IMR-90 (cell line): ENCODE measurements around the gene RHOF. TPM values are rescaled to one million over a fixed set of nuclear protein-coding genes. Genes with fewer than 3 reads are reported as not detected.
A peak's percentile ranks its signal among the peaks of the same experiment; 100 is the strongest.

ENCODE experiments used
- ATAC-seq: fragments of 200-7000 bp; cut with Tn5 transposase; 2 replicates; pipeline ENCODE4 v1.9.1; 2020; ENCODE audit warnings: low read depth, mild to moderate bottlenecking, moderate library complexity
- BruUV-seq: library from RNA; stranded (reverse); fragments of 400-500 nt; replicated peaks from 2 replicates; lab custom pipeline; 2021; lab: Mats Ljungman, UMichigan
- CTCF ChIA-PET: fragments of 300-600 bp; formaldehyde crosslinking; extraction: SDS; loops from one replicate; lab custom pipeline; 2021; ENCODE audit warnings: antibody characterized with exemption; lab: Yijun Ruan, JAX
- POLR2A ChIA-PET: fragments of 300-600 bp; sonication (Branson Sonifier 250); formaldehyde crosslinking; loops from one replicate; lab custom pipeline; 2022; ENCODE audit warnings: antibody characterized with exemption; ENCODE audit not compliant: unreplicated experiment; lab: Charles Lee
- DNase-seq: peaks from one replicate; pipeline ENCODE4 v3.0.0; 2013
- H2AFZ ChIP-seq: replicated peaks from 2 replicates; pipeline ENCODE3; 2013; ENCODE audit warnings: low read length, mild to moderate bottlenecking; ENCODE audit not compliant: poor library complexity
- H2AK5ac ChIP-seq: 2 replicates; pipeline ENCODE4 v1.6.1; 2013; ENCODE audit warnings: low read depth, low read length, inconsistent platforms
- H2AK9ac ChIP-seq: replicated peaks from 2 replicates; pipeline ENCODE3; 2013; ENCODE audit warnings: mild to moderate bottlenecking, low read depth, low read length, moderate library complexity; ENCODE audit not compliant: poor library complexity
- H2BK120ac ChIP-seq: 2 replicates; pipeline ENCODE4 v1.6.1; 2013; ENCODE audit warnings: low read depth, low read length, inconsistent platforms
- H2BK15ac ChIP-seq: 3 replicates; pipeline ENCODE4 v1.6.1; 2013; ENCODE audit warnings: low read depth, low read length, inconsistent platforms
- H2BK20ac ChIP-seq: 2 replicates; pipeline ENCODE4 v1.6.1; 2013; ENCODE audit warnings: low read depth, mild to moderate bottlenecking, inconsistent platforms, low read length, moderate library complexity
- H2BK5ac ChIP-seq: 2 replicates; pipeline ENCODE4 v1.6.1; 2013; ENCODE audit warnings: mild to moderate bottlenecking, low read depth, low read length, inconsistent platforms; ENCODE audit not compliant: poor library complexity, severe bottlenecking
- H3K14ac ChIP-seq: replicated peaks from 2 replicates; pipeline ENCODE4 v1.6.1; 2013; ENCODE audit warnings: low read depth, low read length, inconsistent platforms
- H3K18ac ChIP-seq: 2 replicates; pipeline ENCODE4 v1.6.1; 2013; ENCODE audit warnings: low read depth, low read length, control low read depth
- H3K23ac ChIP-seq: 2 replicates; pipeline ENCODE4 v1.6.1; 2013; ENCODE audit warnings: low read depth, low read length, inconsistent platforms
- H3K27ac ChIP-seq: 2 replicates; pipeline ENCODE4 v1.5.1; 2013; ENCODE audit warnings: mild to moderate bottlenecking, control low read depth, low read length; ENCODE audit not compliant: insufficient read depth
- H3K27me3 ChIP-seq: 2 replicates; pipeline ENCODE4 v1.6.1; 2013; ENCODE audit warnings: low read length; ENCODE audit not compliant: control insufficient read depth, insufficient read depth
- H3K36me3 ChIP-seq: 2 replicates; pipeline ENCODE4 v1.6.1; 2013; ENCODE audit warnings: low read length, mixed read lengths; ENCODE audit not compliant: control insufficient read depth, insufficient read depth
- H3K4ac ChIP-seq: 2 replicates; pipeline ENCODE4 v1.6.1; 2013; ENCODE audit warnings: low read depth, low read length, inconsistent platforms
- H3K4me1 ChIP-seq: 2 replicates; pipeline ENCODE4 v1.6.1; 2013; ENCODE audit warnings: low read length, mixed read lengths; ENCODE audit not compliant: control insufficient read depth, insufficient read depth
- H3K4me2 ChIP-seq: 2 replicates; pipeline ENCODE4 v1.6.1; 2013; ENCODE audit warnings: low read depth, mild to moderate bottlenecking, control low read depth, low read length, moderate library complexity
- H3K4me3 ChIP-seq: 2 replicates; pipeline ENCODE4 v1.5.1; 2013; ENCODE audit warnings: low read depth, mild to moderate bottlenecking, control low read depth, low read length, moderate library complexity; ENCODE audit not compliant: insufficient read depth
- H3K56ac ChIP-seq: 2 replicates; pipeline ENCODE4 v1.6.1; 2013; ENCODE audit warnings: low read length, inconsistent platforms; ENCODE audit not compliant: insufficient read depth; ENCODE audit errors: extremely low read depth
- H3K79me1 ChIP-seq, 2 experiments: 2 replicates each; pipeline ENCODE4 v1.6.1; 2013; ENCODE audit warnings: low read length in 2 of 2, inconsistent platforms in 1 of 2, low read depth in 1 of 2
- H3K9ac ChIP-seq: 2 replicates; pipeline ENCODE4 v1.6.1; 2013; ENCODE audit warnings: low read depth, low read length, control low read depth
- H3K9me1 ChIP-seq: 2 replicates; pipeline ENCODE4 v1.6.1; 2013; ENCODE audit warnings: low read length, inconsistent platforms; ENCODE audit not compliant: insufficient read depth
- H3K9me3 ChIP-seq: 2 replicates; pipeline ENCODE4 v1.6.1; 2013; ENCODE audit warnings: low read length; ENCODE audit not compliant: control insufficient read depth, insufficient read depth
- H4K20me1 ChIP-seq: 2 replicates; pipeline ENCODE4 v1.6.1; 2013; ENCODE audit warnings: low read length, inconsistent platforms; ENCODE audit not compliant: insufficient read depth
- H4K5ac ChIP-seq: 2 replicates; pipeline ENCODE4 v1.6.1; 2013; ENCODE audit warnings: mild to moderate bottlenecking, low read depth, low read length, control low read depth
- H4K8ac ChIP-seq, 2 experiments: 2 replicates each; pipeline ENCODE4 v1.6.1; 2013; ENCODE audit warnings: low read depth in 2 of 2, low read length in 2 of 2, control low read depth in 1 of 2, inconsistent platforms in 1 of 2
- H4K91ac ChIP-seq: 2 replicates; pipeline ENCODE4 v1.6.1; 2013; ENCODE audit warnings: low read depth, low read length, inconsistent platforms; ENCODE audit not compliant: insufficient read depth
- BHLHE40 ChIP-seq: fragments of 150-350 bp; IDR thresholded peaks from 2 replicates; pipeline ENCODE4 v1.6.1; 2016; ENCODE audit warnings: mild to moderate bottlenecking, low read depth, low read length
- CTCF ChIP-seq: conservative IDR thresholded peaks from 2 replicates; pipeline ENCODE4 v1.5.1; 2012; ENCODE audit warnings: mild to moderate bottlenecking, low read depth, low read length, improper control_type of control experiment
- ELK1 ChIP-seq: fragments of 150-350 bp; IDR thresholded peaks from 2 replicates; pipeline ENCODE4 v1.6.1; 2016; ENCODE audit warnings: low read depth, mild to moderate bottlenecking, low read length, moderate library complexity, borderline replicate concordance
- FOS ChIP-seq: fragments of 150-350 bp; IDR thresholded peaks from 2 replicates; pipeline ENCODE4 v1.6.1; 2016; ENCODE audit warnings: low read depth, low read length
- MAFK ChIP-seq: IDR thresholded peaks from 2 replicates; pipeline ENCODE4 v1.6.1; 2012; ENCODE audit warnings: low read depth, low read length, improper control_type of control experiment
- MAZ ChIP-seq: IDR thresholded peaks from 2 replicates; pipeline ENCODE4 v1.6.1; 2012; ENCODE audit warnings: low read depth, mild to moderate bottlenecking, low read length, improper control_type of control experiment, moderate library complexity, borderline replicate concordance
- MXI1 ChIP-seq: IDR thresholded peaks from 2 replicates; pipeline ENCODE4 v1.6.1; 2012; ENCODE audit warnings: low read depth, mild to moderate bottlenecking, low read length, moderate library complexity, borderline replicate concordance
- NFE2L2 ChIP-seq: fragments of 150-350 bp; IDR thresholded peaks from 2 replicates; pipeline ENCODE4 v1.6.1; 2016; ENCODE audit warnings: low read depth, mild to moderate bottlenecking, low read length
- POLR2A ChIP-seq: IDR thresholded peaks from 2 replicates; pipeline ENCODE4 v1.6.1; 2012; ENCODE audit warnings: mild to moderate bottlenecking, low read depth, low read length
- RAD21 ChIP-seq: IDR thresholded peaks from 2 replicates; pipeline ENCODE4 v1.6.1; 2012; ENCODE audit warnings: low read length, improper control_type of control experiment
- RCOR1 ChIP-seq: IDR thresholded peaks from 2 replicates; pipeline ENCODE4 v1.6.1; 2012; ENCODE audit warnings: mild to moderate bottlenecking, low read length, improper control_type of control experiment; ENCODE audit not compliant: insufficient replicate concordance
- SMC3 ChIP-seq: fragments of 150-350 bp; IDR thresholded peaks from 2 replicates; pipeline ENCODE4 v1.6.1; 2016; ENCODE audit warnings: low read depth, mild to moderate bottlenecking, antibody characterized with exemption, low read length, moderate library complexity
- USF2 ChIP-seq: fragments of 150-350 bp; IDR thresholded peaks from 2 replicates; pipeline ENCODE4 v1.6.1; 2017; ENCODE audit warnings: mild to moderate bottlenecking, antibody characterized with exemption, low read length, low read depth
- WGBS, 2 experiments: methylation state at CpG; one replicate each; pipeline versions ENCODE4 v1.1.5 to v1.1.7; 2013; ENCODE audit warnings: missing lambda C conversion rate in 2 of 2; ENCODE audit not compliant: insufficient read length in 1 of 2; ENCODE audit errors: extremely low coverage in 2 of 2; 5-methylcytosine and 5-hydroxymethylcytosine counted together
- dilution Hi-C: fragments of 300-500 bp; cut with HindIII; formaldehyde crosslinking; loops from one replicate; pipeline ENCODE4 v1.14.3; 2018; ENCODE audit warnings: low sequenced_read_pairs; ENCODE audit not compliant: unreplicated experiment
- in situ Hi-C: fragments of 300-500 bp; cut with MboI; formaldehyde crosslinking; loops from 3 replicates; pipeline ENCODE4 v1.14.3; 2019; ENCODE audit warnings: low sequenced_read_pairs, inconsistent platforms, mixed read lengths
- intact Hi-C: fragments of 100-400 bp; cut with micrococcal nuclease; formaldehyde crosslinking; loops from 2 replicates; pipeline ENCODE4 v1.10.0; 2022
- polyA plus RNA-seq, 3 experiments: library from polyadenylated mRNA; depleted of rRNA; stranded (reverse); fragments of >200 nt; gene quantifications; 2 replicates each; pipeline ENCODE4 v1.2.3, GENCODE V29; 2012; ENCODE audit warnings: low replicate concordance in 1 of 3
- total RNA-seq: library from RNA; depleted of rRNA; stranded (reverse); fragments of >200 nt; gene quantifications from 2 replicates; pipeline ENCODE4 v1.2.3, GENCODE V29; 2012

Gene RHOF
- total and polyA plus RNA-seq, 2 of the 4 experiments (the other 2 are of a cell fraction): 3.0 to 5.1 TPM

- Histone ChIP-seq H4K91ac (peak overlapping the region; percentile 47; the same call in 1 of the 2 replicates), H3K56ac (no peak overlapping the region), H2AK9ac (peak overlapping the region; percentile 89), H4K5ac (no peak overlapping the region), H3K14ac (no peak overlapping the region; the same call in 1 of the 2 replicates), H3K18ac (no peak overlapping the region), H3K4me3 (no peak overlapping the region), H4K20me1 (peaks cover 3% of the 10 kb centered on the region; the same call in 1 of the 2 replicates), H3K79me1 (peaks cover 0 to 15% of the 10 kb centered on the region in 2 experiments; a peak in 1 of 4 replicates), H2BK20ac (no peak overlapping the region), H2BK5ac (no peak overlapping the region), H2BK120ac (no peak overlapping the region; the same call in 1 of the 2 replicates), H4K8ac (0 out of 4 replicates have a peak overlapping the region, but pooled peaks of 1 of the 2 experiments have one; percentile 75), H3K4ac (peak overlapping the region; percentile 83), H2AFZ (peak overlapping the region; percentile 79), H3K27me3 (no peaks in the 10 kb centered on the region), H3K9me1 (peaks cover 3% of the 10 kb centered on the region), H3K4me2 (no peak overlapping the region), H2BK15ac (no peak overlapping the region), H3K27ac (no peak overlapping the region), H3K9ac (no peak overlapping the region), H3K9me3 (no peaks in the 10 kb centered on the region), H3K36me3 (peaks cover 3% of the 10 kb centered on the region; the same call in 1 of the 2 replicates), H3K23ac (no peak overlapping the region), H2AK5ac (peak overlapping the region; percentile 41; the same call in 1 of the 2 replicates), H3K4me1 (peaks cover 6% of the 10 kb centered on the region)
- intact Hi-C loops: loop anchor here (1.0 kb wide), 1 partner anchor 76 kb away; no protein-coding TSS in a partner anchor
- POLR2A ChIA-PET: no interaction called here
- dilution Hi-C loops: no loop called here
- WGBS, 2 experiments: 42% methylated on average over 4 of the region's 14 CpGs; no CpG with 5 or more reads in 1 of the 2 experiments
- no TSS peak for BruUV-seq
- CTCF ChIA-PET: interaction anchor here (0.6 to 2.0 kb wide), 4 partner anchors 21 to 115 kb away, joined by 3 to 7 read pairs (median 4); partner anchors contain the start of genes PSMD9 and RHOF
- ATAC-seq (peak; percentile 86), DNase-seq (peak; percentile 58)
- in situ Hi-C loops: no loop called here
- TF ChIP-seq RCOR1 (no peak), CTCF (peak; percentile 85), SMC3 (peak; percentile 94), FOS (no peak), MAZ (peak; percentile 21; the same call in 1 of the 2 replicates), MAFK (no peak), RAD21 (peak; percentile 93), NFE2L2 (no peak), USF2 (no peak), ELK1 (no peak), POLR2A (no peak), BHLHE40 (no peak), MXI1 (no peak)
Observed at GRCh38 chr12:121773011-121773777, 20.3 kb downstream of the RHOF start.
